Heart left ventricle (tissue), 16 donors: ENCODE measurements around the gene BMERB1. TPM values are rescaled to one million over a fixed set of nuclear protein-coding genes. Genes with fewer than 3 reads are reported as not detected.

Experiments used
- ATAC-seq, 4 donors: fragments of 200-7000 bp; cut with Tn5 transposase; one replicate each; pipeline ENCODE4 v1.9.1; 2020 to 2022; ENCODE audit warnings: moderate library complexity in 4 of 4, mild to moderate bottlenecking in 3 of 4, moderate number of reproducible peaks in 1 of 4
- DNase-seq, 5 donors: peaks; one replicate each; pipeline ENCODE4 v3.0.0-alpha.2; 2020
- H3K27ac ChIP-seq, 12 donors: fragments of 200-600 bp; sonication (generic) in 4 of 12; one replicate each; pipeline versions ENCODE4 v1.5.0 to v1.8.0; 2016 to 2022; ENCODE audit warnings: mild to moderate bottlenecking in 2 of 12
- H3K27me3 ChIP-seq, 9 donors: fragments of 200-600 bp; sonication (generic) in 2 of 9; one replicate each; pipeline versions ENCODE4 v1.5.1 to v1.8.0; 2016 to 2022; ENCODE audit warnings: mild to moderate bottlenecking in 3 of 9
- H3K36me3 ChIP-seq, 9 donors: fragments of 200-600 bp; sonication (generic) in 2 of 9; one replicate each; pipeline versions ENCODE4 v1.5.0 to v1.8.0; 2018 to 2022; ENCODE audit warnings: mild to moderate bottlenecking in 2 of 9
- H3K4me1 ChIP-seq, 12 donors: fragments of 200-600 bp; sonication (generic) in 4 of 12; one replicate each; pipeline versions ENCODE4 v1.5.0 to v1.8.0; 2016 to 2022; ENCODE audit warnings: mild to moderate bottlenecking in 3 of 12
- H3K4me3 ChIP-seq, 12 donors: fragments of 200-600 bp; sonication (generic) in 4 of 12; one replicate each; pipeline versions ENCODE4 v1.5.0 to v1.8.0; 2017 to 2022; ENCODE audit warnings: mild to moderate bottlenecking in 9 of 12, moderate library complexity in 4 of 12
- H3K9me3 ChIP-seq, 12 donors: fragments of 200-600 bp; sonication (generic) in 4 of 12; one replicate each; pipeline versions ENCODE4 v1.5.0 to v1.8.0; 2016 to 2022; ENCODE audit warnings: mild to moderate bottlenecking in 1 of 12
- POLR2A ChIP-seq, 2 donors: fragments of 450-650 bp; IDR thresholded peaks; one replicate each; pipeline ENCODE4 v1.6.1; 2017; ENCODE audit warnings: antibody characterized with exemption in 2 of 2, mild to moderate bottlenecking in 2 of 2, moderate library complexity in 2 of 2
- WGBS, 4 donors: extraction: QIAGEN DNeasy Blood & Tissue Kit in 2 of 4; methylation state at CpG; one replicate each; pipeline versions ENCODE4 v1.1.5 to v1.1.7; 2013 to 2018; 5-methylcytosine and 5-hydroxymethylcytosine counted together
- intact Hi-C, 10 donors: fragments of 100-400 bp; cut with DNase I; formaldehyde crosslinking; loops; one replicate each; pipeline versions ENCODE4 v1.11.1 to v1.14.2; 2022
- polyA plus RNA-seq, 2 donors: library from polyadenylated mRNA; stranded (reverse); fragments of 200-250 nt; gene quantifications; one replicate each; pipeline ENCODE4 v1.2.3, GENCODE V29; 2013
- total RNA-seq, 9 donors: library from RNA; depleted of rRNA in 2 of 9; stranded (reverse); fragments of >200 nt in 2 of 9; fragmentation: NEBNext Ultra II Directional in 3 of 9; extraction: Animal tissue kit (Norgen Biotek cat#: 25700) in 3 of 9; gene quantifications; one replicate each; pipeline versions ENCODE4 v1.1.0 to v1.2.4, GENCODE V29; 2016 to 2023
- TF ChIP-seq, protein P1 (sequence below), 12 donors: fragments of 200-600 bp; sonication (generic) in 4 of 12; IDR thresholded peaks; one replicate each; pipeline versions ENCODE4 v1.5.0 to v1.8.0; 2018 to 2022; ENCODE audit warnings: antibody characterized with exemption in 12 of 12, mild to moderate bottlenecking in 5 of 12
- donor health status: ischemic (EF 13 %, LVEDD 7.1; RV severe dilation, severe dysfunction).
- donor health status: healthy with polysubstance abuse.
- donor health status: DM: no; HTN: yes; CAD: no.
- donor health status: DM: no; HTN: no; CAD: no.
- donor health status: ischemic (EF 25% LVEDD 6.9; RV normal size, moderate dysfunction).
- donor health status: ischemic (EF 25% LVEDD 5.7; RV mildly dilated, moderate dysfunction).
- donor health status: healthy.
- donor health status: DM: yes; HTN: yes; CAD: no.
- donor health status: ischemic (EF 35%, LVEDD 5.7; RV mildly dilated, moderate dysfunction).
- donor health status: nonischemic (EF 11% LVEDD 7.7; RV severe dilation, severe dysfunction).
- donor health status: DM: yes; HTN: yes; CAD: no.
- donor health status: PGD.
- donor health status: ischemic (EF 29% LVEDD 5.4; RV normal size, mild dysfunction).
- donor health status: nonischemic (EF 23%, LVEDD 6.1; RV moderate dilation, normal function).

Gene BMERB1
- total and polyA plus RNA-seq, 11 donors, result 20.8 to 105 (median 70.5) TPM

DNA sequence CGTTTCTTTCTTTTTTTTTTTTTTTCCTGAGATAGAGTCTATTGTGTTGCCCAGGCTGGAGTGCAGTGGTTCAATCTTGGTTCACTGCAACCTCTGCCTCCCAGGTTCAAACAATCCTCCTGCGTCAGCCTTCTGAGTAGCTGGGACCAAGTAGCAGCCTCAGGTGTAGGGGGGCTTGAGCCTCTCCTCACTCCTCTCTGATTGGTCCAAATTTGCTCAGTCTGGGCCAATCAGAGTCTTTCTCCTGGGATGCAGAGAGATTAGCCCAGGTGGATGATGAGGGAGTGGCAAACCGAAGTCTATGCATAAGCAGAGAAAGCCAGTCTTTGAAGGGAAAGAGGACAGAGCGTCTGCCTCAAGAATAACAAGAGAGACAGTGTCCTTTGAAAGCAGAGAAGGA, 99.0 kb downstream of the BMERB1 start:
- Histone ChIP-seq H3K36me3 (peaks cover 0 to 4% (median 0%) of the 10 kb centered on the region in 9 donors), H3K27me3 (no peaks in the 10 kb centered on the region), H3K4me1 (no peaks in the 10 kb centered on the region), H3K9me3 (no peaks in the 10 kb centered on the region), H3K4me3 (no peak overlapping the region), H3K27ac (no peak overlapping the region)
- DNase-seq, result no peak
- TF ChIP-seq, protein P1, sequence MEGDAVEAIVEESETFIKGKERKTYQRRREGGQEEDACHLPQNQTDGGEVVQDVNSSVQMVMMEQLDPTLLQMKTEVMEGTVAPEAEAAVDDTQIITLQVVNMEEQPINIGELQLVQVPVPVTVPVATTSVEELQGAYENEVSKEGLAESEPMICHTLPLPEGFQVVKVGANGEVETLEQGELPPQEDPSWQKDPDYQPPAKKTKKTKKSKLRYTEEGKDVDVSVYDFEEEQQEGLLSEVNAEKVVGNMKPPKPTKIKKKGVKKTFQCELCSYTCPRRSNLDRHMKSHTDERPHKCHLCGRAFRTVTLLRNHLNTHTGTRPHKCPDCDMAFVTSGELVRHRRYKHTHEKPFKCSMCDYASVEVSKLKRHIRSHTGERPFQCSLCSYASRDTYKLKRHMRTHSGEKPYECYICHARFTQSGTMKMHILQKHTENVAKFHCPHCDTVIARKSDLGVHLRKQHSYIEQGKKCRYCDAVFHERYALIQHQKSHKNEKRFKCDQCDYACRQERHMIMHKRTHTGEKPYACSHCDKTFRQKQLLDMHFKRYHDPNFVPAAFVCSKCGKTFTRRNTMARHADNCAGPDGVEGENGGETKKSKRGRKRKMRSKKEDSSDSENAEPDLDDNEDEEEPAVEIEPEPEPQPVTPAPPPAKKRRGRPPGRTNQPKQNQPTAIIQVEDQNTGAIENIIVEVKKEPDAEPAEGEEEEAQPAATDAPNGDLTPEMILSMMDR (IDR thresholded peaks at IDR 0.05), result no peak
- TF ChIP-seq POLR2A (IDR thresholded peaks at IDR 0.05), result no peak
- ATAC-seq, result no peak
- intact Hi-C loops, result loop anchor here in 1 of 10 donors (10.0 kb wide), 1 partner anchor 99 kb away; the partner anchor contains the start of gene BMERB1
- WGBS, 4 donors, result 74 to 77% (median 76%) methylated on average over 4 of the region's 4 CpGs

DNA sequence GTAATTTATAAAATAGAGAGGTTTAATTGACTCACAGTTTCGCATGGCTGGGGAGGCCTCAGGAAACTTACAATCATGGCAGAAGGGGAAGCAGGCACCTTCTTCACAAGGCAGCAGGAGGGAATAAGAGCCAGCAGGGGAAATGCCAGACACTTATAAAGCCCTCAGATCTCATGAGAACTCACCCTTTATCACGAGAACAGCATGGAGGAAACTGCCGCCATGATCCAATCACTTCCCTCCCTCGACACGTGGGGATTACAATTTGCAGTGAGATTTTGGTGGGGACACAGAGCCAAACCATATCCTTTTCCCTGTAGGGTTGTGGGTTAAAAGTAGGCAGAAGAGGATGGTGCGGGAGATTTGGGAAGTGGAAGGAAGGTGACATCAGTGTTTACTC, 101.4 kb downstream of the BMERB1 start:
- no peak overlapping the region for H3K4me3 ChIP-seq
- intact Hi-C loops, result loop anchor here in 1 of 10 donors (10.0 kb wide), 1 partner anchor 101 kb away; the partner anchor contains the start of gene BMERB1
- TF ChIP-seq, protein P1 (IDR thresholded peaks at IDR 0.05), result no peak
- no peak for TF ChIP-seq POLR2A (IDR thresholded peaks at IDR 0.05)
- no peaks in the 10 kb centered on the region for H3K4me1 ChIP-seq
- no peak for ATAC-seq
- 74 to 84% (median 79%) methylated on average over 6 of the region's 6 CpGs for WGBS, 4 donors
- H3K9me3 ChIP-seq, result no peaks in the 10 kb centered on the region
- no peak for DNase-seq
- no peaks in the 10 kb centered on the region for H3K27me3 ChIP-seq
- H3K36me3 ChIP-seq, result peaks cover 0 to 4% (median 0%) of the 10 kb centered on the region in 9 donors
- no peak overlapping the region for H3K27ac ChIP-seq

DNA sequence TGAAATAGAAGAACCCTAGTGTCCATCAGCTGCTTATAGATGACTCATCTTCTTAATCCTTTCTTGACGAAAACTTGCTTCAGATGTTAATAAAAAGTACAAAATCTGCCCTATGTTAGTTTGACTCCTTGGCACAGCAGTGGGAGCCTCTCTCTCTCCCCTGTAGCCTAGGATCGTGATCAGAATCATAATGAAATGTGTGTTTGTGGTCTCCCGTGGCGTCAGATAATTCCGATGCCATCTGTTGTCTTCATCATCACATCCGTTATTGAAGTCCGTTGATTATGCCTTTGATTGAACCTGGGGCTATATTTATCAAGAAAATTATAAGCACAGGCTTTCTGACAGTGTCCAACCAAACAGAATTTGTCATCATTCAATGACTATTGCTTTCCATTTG, 102.5 kb downstream of the BMERB1 start:
- Histone ChIP-seq H3K27ac (no peak overlapping the region), H3K4me3 (no peak overlapping the region), H3K27me3 (no peaks in the 10 kb centered on the region), H3K9me3 (no peaks in the 10 kb centered on the region), H3K4me1 (no peaks in the 10 kb centered on the region), H3K36me3 (peaks cover 0 to 4% (median 0%) of the 10 kb centered on the region in 9 donors)
- DNase-seq (no peak), ATAC-seq (no peak)
- WGBS, 4 donors, result 74 to 90% (median 86%) methylated on average over 7 of the region's 7 CpGs
- TF ChIP-seq, protein P1 (IDR thresholded peaks at IDR 0.05), result no peak
- intact Hi-C loops, result loop anchor here in 1 of 10 donors (10.0 kb wide), 1 partner anchor 102 kb away; the partner anchor contains the start of gene BMERB1

DNA sequence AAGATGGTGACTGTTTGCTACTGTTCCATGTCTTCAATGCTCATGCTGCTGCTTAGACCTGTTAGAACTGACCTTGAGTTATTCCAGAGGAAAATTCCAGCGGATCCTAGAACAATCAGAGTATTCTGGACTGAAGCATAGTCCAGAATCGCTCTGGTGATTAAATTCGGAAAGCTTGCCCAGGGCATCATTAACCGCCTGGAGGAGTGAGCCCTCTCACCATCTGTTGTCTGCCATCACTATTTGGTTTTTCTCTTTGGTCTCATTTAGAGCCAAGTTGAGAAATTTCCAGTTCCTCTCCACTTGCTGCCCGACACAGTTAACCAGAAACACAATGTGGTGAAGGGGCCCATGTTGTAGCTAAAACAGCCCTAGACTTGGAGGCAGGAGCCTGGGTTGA, 104.1 kb downstream of the BMERB1 start:
- intact Hi-C loops, result loop anchor here in 1 of 10 donors (10.0 kb wide), 1 partner anchor 104 kb away; the partner anchor contains the start of gene BMERB1
- no peak overlapping the region for H3K27ac ChIP-seq
- DNase-seq (no peak), ATAC-seq (no peak)
- H3K4me1 ChIP-seq, result no peaks in the 10 kb centered on the region
- 86 to 92% (median 88%) methylated on average over 5 of the region's 5 CpGs for WGBS, 4 donors
- peaks cover 0 to 11% (median 0%) of the 10 kb centered on the region in 12 donors for H3K9me3 ChIP-seq
- H3K27me3 ChIP-seq, result no peaks in the 10 kb centered on the region
- TF ChIP-seq, protein P1 (IDR thresholded peaks at IDR 0.05), result no peak
- TF ChIP-seq POLR2A (IDR thresholded peaks at IDR 0.05), result no peak
- H3K4me3 ChIP-seq, result no peak overlapping the region
- H3K36me3 ChIP-seq, result peaks cover 0 to 4% (median 0%) of the 10 kb centered on the region in 9 donors
